HepG2 (cell line): ENCODE data around the gene SUPT6H. TPM values are rescaled to one million over a fixed set of nuclear protein-coding genes. Genes with fewer than 3 reads are reported as not detected.

ENCODE experiments used
- ADNP ChIP-seq: sonication (generic); formaldehyde crosslinking; IDR thresholded peaks from 2 replicates; pipeline ENCODE4 v1.4.0; 2020; ENCODE audit warnings: missing genetic modification reagents
- CEBPG ChIP-seq: IDR thresholded peaks from 2 replicates; pipeline ENCODE4 v1.6.1; 2016
- HMGXB3 ChIP-seq: sonication (generic); formaldehyde crosslinking; IDR thresholded peaks from 2 replicates; pipeline ENCODE4 v1.4.0; 2020; ENCODE audit warnings: missing genetic modification reagents, borderline replicate concordance
- IRF2 ChIP-seq: IDR thresholded peaks from 2 replicates; pipeline ENCODE4 v1.6.1; 2018; ENCODE audit warnings: missing genetic modification reagents, missing compliant biosample characterization
- MYNN ChIP-seq: sonication (generic); formaldehyde crosslinking; IDR thresholded peaks from 2 replicates; pipeline ENCODE4 v1.4.0; 2020; ENCODE audit warnings: mild to moderate bottlenecking, low read depth, missing genetic modification reagents
- PITX1 ChIP-seq: sonication (generic); formaldehyde crosslinking; IDR thresholded peaks from 2 replicates; pipeline ENCODE4 v1.5.1; 2020; ENCODE audit warnings: mild to moderate bottlenecking, missing genetic modification reagents
- PLRG1 ChIP-seq: fragments of 450-650 bp; conservative IDR thresholded peaks from 2 replicates; pipeline ENCODE4 v1.6.1; 2016
- RFXANK ChIP-seq: IDR thresholded peaks from 2 replicates; pipeline ENCODE4 v1.6.1; 2016
- THAP11 ChIP-seq: IDR thresholded peaks from 2 replicates; pipeline ENCODE4 v1.6.1; 2016; ENCODE audit warnings: missing biosample characterization, missing genetic modification reagents
- ZBTB40 ChIP-seq, 2 experiments: fragments of 450-650 bp in 1 of 2; sonication (generic) in 1 of 2; formaldehyde crosslinking in 1 of 2; IDR thresholded peaks; 2 replicates each; pipeline versions ENCODE4 v1.6.1 to v1.8.0; 2016 to 2022; ENCODE audit warnings: antibody characterized with exemption in 1 of 2, mild to moderate bottlenecking in 1 of 2, missing genetic modification reagents in 1 of 2
- ZMYM3 ChIP-seq: sonication (generic); formaldehyde crosslinking; IDR thresholded peaks from 2 replicates; pipeline ENCODE4 v1.5.1; 2020; ENCODE audit warnings: mild to moderate bottlenecking, missing genetic modification reagents
- ZNF256 ChIP-seq: sonication (generic); formaldehyde crosslinking; conservative IDR thresholded peaks from 2 replicates; pipeline ENCODE4 v1.4.0; 2020; ENCODE audit warnings: missing genetic modification reagents
- ZNF446 ChIP-seq: sonication (generic); formaldehyde crosslinking; IDR thresholded peaks from 2 replicates; pipeline ENCODE4 v1.5.0; 2020; ENCODE audit warnings: mild to moderate bottlenecking, missing genetic modification reagents
- ZNF546 ChIP-seq: sonication (generic); formaldehyde crosslinking; conservative IDR thresholded peaks from 2 replicates; pipeline ENCODE4 v1.8.1; 2023; ENCODE audit warnings: mild to moderate bottlenecking, missing genetic modification reagents
- ZNF597 ChIP-seq: sonication (generic); formaldehyde crosslinking; IDR thresholded peaks from 2 replicates; pipeline ENCODE4 v1.5.0; 2020; ENCODE audit warnings: missing genetic modification reagents
- ZNF740 ChIP-seq: sonication (generic); formaldehyde crosslinking; IDR thresholded peaks from 2 replicates; pipeline ENCODE4 v1.4.0; 2020; ENCODE audit warnings: missing genetic modification reagents
- ZNF883 ChIP-seq: sonication (generic); formaldehyde crosslinking; IDR thresholded peaks from 2 replicates; pipeline ENCODE4 v1.5.1; 2020; ENCODE audit warnings: mild to moderate bottlenecking, missing genetic modification reagents; ENCODE audit errors: not compliant biosample characterization
- polyA plus RNA-seq, 8 experiments: library from polyadenylated mRNA; depleted of rRNA in 3 of 8; stranded (reverse) in 7 of 8; unstranded in 1 of 8; fragments of >200 nt; fragmentation: Illumina TruSeq in 4 of 8; extraction: Trizol in 4 of 8; gene quantifications; 2 replicates each; pipeline versions ENCODE4 v1.2.1 to v1.2.3, GENCODE V29; 2011 to 2016; ENCODE audit warnings: low read depth in 4 of 8, missing spikeins in 1 of 8, mixed read lengths in 1 of 8; ENCODE audit not compliant: insufficient read depth in 1 of 8
- total RNA-seq, 5 experiments: library from RNA; depleted of rRNA; stranded (reverse); fragments of >200 nt; fragmentation: Illumina TruSeq; extraction: Trizol; gene quantifications; 2 replicates each; pipeline ENCODE4 v1.2.3, GENCODE V29; 2016; ENCODE audit warnings: low read depth in 1 of 5

Gene SUPT6H
- total and polyA plus RNA-seq, 2 of the 13 experiments (the other 11 are each of a cell fraction or from before 2014, with no cell fraction given): 32.7 to 39.9 TPM

GRCh38 chr17:28714281-28714680 is 52.3 kb downstream of the SUPT6H start (continued):
- TF ChIP-seq PLRG1 (no peak), RFXANK (CRISPR knock-in tag) (no peak), MYNN (CRISPR knock-in tag) (no peak), ZMYM3 (peak; percentile 69), ZNF883 (CRISPR knock-in tag) (no peak), ZBTB40 (IDR thresholded peaks at IDR 0.05) (no peak), ZBTB40 (CRISPR knock-in tag; IDR thresholded peaks at IDR 0.05) (no peak), ZNF446 (CRISPR knock-in tag) (no peak), ZNF546 (no peak), ZNF740 (CRISPR knock-in tag) (no peak), ZNF597 (CRISPR knock-in tag) (no peak), ADNP (CRISPR knock-in tag) (no peak), CEBPG (CRISPR knock-in tag) (no peak), PITX1 (CRISPR knock-in tag) (no peak), THAP11 (CRISPR knock-in tag) (no peak), HMGXB3 (CRISPR knock-in tag) (no peak), ZNF256 (CRISPR knock-in tag) (no peak), IRF2 (no peak)
